22Rv1 (cell line): ENCODE measurements around the gene RNU6-1.

Experiments
- H3K27ac ChIP-seq: fragments of 450-650 bp; 2 replicates; pipeline ENCODE4 v1.5.1; 2017
- ZFX ChIP-seq: fragments of 450-650 bp; IDR thresholded peaks from 2 replicates; pipeline ENCODE4 v1.6.1; 2017; ENCODE audit warnings: antibody characterized with exemption, borderline replicate concordance
- TF ChIP-seq, protein P1 (sequence below): fragments of 450-650 bp; IDR thresholded peaks from 2 replicates; pipeline ENCODE4 v1.5.1; 2017; ENCODE audit warnings: mild to moderate bottlenecking

RNU6-1 gene

DNA sequence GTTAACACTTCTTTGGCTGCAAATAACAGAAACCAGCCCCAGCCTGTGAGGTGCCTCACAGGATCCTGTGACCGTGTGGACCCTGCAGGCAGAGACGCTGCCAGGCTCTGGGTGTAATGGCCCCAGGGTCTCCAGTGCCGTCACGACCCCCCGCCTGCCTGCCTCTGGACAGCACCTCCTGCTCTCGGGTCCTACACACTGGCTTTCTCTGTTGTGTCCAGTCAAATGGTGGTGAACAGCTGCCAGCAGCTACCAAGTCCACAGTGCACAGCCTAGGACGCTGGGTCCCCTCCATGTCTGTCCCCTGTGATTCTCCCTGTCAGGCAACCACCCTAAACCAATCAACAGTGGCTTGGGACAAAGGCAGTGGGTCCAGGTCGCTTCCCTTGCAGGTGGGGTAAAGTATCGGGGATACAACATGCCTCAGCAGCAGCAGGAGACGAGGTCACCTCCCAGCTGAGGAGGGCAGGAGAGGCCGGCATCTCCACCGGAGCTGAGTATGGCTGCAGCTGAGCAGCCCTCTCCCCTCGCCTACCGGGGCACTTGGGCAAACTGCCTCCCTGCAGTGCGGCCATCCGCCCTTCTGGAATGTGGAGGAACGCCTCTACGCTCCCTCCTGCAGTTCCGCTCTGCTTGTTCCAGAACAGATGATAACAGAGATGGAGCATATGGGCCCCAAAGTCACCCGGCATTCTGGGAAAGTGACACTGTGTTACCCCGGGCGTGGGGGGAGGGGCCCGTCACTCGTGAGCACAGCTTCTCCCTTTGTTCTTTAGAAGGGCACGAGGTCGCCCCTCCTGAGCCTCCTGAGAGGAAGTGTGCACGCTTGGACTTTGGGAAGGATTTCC lies 35.6 kb downstream of the RNU6-1 start:
- no peak for TF ChIP-seq ZFX
- TF ChIP-seq, protein P1, sequence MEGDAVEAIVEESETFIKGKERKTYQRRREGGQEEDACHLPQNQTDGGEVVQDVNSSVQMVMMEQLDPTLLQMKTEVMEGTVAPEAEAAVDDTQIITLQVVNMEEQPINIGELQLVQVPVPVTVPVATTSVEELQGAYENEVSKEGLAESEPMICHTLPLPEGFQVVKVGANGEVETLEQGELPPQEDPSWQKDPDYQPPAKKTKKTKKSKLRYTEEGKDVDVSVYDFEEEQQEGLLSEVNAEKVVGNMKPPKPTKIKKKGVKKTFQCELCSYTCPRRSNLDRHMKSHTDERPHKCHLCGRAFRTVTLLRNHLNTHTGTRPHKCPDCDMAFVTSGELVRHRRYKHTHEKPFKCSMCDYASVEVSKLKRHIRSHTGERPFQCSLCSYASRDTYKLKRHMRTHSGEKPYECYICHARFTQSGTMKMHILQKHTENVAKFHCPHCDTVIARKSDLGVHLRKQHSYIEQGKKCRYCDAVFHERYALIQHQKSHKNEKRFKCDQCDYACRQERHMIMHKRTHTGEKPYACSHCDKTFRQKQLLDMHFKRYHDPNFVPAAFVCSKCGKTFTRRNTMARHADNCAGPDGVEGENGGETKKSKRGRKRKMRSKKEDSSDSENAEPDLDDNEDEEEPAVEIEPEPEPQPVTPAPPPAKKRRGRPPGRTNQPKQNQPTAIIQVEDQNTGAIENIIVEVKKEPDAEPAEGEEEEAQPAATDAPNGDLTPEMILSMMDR: no peak
- H3K27ac ChIP-seq: no peak overlapping the region

DNA sequence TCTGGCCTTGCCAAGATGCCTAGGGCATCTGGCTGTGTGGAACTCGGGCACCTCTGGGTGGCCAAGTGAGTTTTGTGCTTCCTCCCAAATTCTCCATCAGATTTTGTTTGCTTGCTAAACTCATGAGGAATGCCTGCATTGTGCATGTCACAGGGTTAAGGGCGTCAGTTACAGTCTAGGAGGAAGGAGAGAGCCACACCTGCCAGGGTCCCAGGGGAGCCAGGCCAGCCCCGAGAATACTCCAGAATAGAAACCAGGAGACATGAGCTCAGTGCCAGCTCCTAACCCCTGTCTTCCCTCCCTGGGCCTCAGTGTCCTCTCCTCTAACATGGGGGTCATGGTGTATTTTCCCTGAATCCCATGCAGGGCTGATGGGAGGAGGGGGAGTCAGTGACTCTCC lies 36.5 kb downstream of the RNU6-1 start:
- H3K27ac ChIP-seq: no peak overlapping the region
- TF ChIP-seq ZFX: no peak
- TF ChIP-seq, protein P1: no peak

DNA sequence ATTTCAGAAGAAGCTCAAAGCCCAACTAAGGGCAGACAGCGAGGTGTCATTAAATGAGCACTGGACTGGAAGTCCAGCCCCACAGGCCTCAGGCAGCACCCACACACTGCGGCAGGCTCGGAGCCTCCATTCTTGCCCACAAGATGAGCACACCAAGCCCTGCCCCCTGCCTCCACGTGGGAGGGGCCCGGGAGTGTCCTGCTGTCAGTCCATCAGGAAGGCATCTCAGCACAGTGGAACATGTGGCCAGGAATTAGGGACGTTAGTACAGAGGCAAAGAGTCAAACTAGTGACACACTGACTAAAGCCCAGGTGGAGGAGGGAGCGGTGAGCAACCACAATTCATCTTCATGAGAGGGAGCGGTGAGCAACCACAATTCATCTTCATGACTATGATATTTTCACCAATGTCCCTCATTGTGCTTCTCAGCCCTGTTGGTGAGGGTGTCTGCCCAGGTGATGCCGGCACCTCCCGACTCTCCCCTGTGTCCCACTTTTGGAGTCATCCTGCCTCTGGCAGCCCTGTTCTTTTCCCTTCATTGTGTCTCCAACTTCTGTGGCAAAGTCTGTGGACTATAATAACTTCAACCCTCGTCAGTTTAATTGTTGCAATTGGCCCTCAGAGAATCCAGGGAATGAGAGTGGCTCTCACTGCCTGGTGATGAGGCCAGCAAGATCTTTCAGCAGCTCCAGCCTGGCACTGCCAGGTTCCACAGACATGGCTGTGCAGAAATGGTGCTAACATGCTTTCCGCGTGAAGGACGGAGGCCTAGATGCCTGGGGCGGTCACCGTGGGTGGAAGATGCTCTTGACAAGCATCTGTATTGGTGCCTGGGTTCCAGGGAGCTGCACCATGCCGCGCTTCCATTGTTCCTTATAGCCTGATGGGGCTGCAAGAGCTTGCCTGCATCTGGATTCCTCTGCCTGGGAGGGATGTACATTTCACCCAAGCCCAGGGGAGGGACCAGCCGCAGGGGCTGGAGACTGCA lies 37.6 kb downstream of the RNU6-1 start:
- H3K27ac ChIP-seq: no peak overlapping the region
- no peak for TF ChIP-seq ZFX
- TF ChIP-seq, protein P1: no peak

DNA sequence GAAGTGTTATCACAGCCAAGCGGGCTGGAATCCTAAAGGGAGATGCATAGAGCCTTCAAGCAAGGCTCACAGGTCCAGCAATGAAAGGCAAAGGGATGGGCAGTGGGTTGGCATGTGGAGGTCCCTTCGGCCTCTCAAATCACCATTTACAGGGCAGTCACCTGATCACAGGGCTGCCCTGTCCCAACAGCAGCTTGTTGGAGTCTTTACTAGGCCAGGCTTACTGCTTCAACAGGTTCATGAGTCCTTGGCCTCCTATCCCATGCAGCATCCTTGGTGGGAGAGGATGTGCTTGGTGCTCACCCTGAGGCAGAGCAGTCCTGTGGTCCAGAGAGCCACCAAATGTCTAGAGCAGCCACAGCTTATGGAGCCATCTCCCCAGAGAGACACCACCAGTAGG lies 38.7 kb downstream of the RNU6-1 start:
- no peak for TF ChIP-seq ZFX
- TF ChIP-seq, protein P1: no peak

DNA sequence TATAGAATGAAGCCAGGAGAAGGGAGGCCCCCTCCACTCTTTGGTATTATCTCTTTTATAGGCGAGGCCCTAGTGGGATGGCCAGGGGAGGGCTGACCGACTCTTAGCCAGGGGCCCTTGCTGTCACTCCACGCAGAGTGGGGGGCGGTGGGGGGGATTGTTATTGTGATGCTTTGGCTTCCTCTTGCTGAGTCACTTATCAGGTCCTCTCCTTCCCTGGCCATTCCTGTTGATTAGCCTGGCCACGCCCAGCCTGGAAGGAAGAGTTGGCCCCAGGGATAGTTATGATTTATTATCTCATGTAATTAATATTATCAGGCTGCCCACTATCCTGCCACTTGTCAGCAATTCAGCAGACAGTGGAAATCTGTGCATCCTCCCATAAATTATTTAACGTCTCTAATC lies 40.0 kb downstream of the RNU6-1 start:
- TF ChIP-seq, protein P1: no peak
- TF ChIP-seq ZFX: no peak

More for the DNA sequence above, 38.7 kb downstream of the RNU6-1 start:
- no peak overlapping the region for H3K27ac ChIP-seq

DNA sequence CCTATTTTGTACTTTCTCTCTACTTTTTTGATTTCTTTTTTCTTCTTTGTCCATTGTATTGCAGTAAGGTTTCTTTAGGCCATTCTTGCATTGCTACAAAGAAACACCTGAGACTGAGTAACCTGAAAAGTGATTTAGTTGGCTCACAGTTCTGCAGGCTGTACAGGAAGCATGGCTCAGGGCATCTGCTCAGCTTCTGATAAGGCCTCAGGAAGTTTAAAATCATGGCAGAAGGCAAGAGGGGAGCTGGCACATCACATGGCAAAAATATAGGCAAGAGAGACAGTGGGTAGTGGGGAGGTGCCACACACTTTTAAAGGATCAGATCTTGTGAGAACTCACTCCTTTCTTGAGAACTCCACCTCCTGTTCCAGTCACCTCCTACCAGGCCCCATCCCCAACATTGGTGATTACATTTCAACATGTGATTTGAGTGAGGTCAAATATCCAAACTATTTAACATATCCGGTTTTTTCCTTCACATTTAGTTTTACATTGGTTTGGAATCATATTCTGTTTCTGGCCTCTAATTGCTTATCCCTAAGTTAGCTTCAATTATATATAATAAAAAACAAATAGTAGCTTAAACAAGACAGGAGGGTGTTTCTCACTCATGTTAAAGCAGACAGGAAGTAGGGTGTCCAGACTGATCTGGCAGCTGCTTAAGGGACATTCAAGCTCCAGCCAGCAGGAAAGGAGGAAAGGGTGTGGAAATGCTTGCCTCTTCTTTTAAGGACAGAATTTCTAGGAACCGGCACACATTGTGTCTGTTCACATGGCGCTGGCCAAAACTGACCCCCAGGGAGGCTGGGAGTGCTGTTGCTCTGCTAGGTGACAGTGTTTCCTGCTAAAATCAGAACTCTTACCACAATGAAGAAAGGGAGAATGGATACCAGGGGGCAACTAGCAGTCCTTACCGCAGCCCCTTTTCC lies 43.4 kb downstream of the RNU6-1 start:
- TF ChIP-seq, protein P1: no peak
- no peak for TF ChIP-seq ZFX
- H3K27ac ChIP-seq: no peak overlapping the region

More for the DNA sequence above, 40.0 kb downstream of the RNU6-1 start:
- no peak overlapping the region for H3K27ac ChIP-seq
